GM19035 (cell line): ENCODE results near the gene AOC3.
"Not testable (repeated sequence)": the region's sequence is repeated elsewhere in the genome, so short reads cannot be mapped to it uniquely, and the experiment has no call there.

Source experiments
- ATAC-seq: cut with Tn5 transposase; IDR thresholded peaks from one replicate; pipeline ENCODE4 v1.9.1; 2021; ENCODE audit not compliant: unreplicated experiment

The AOC3 gene

DNA sequence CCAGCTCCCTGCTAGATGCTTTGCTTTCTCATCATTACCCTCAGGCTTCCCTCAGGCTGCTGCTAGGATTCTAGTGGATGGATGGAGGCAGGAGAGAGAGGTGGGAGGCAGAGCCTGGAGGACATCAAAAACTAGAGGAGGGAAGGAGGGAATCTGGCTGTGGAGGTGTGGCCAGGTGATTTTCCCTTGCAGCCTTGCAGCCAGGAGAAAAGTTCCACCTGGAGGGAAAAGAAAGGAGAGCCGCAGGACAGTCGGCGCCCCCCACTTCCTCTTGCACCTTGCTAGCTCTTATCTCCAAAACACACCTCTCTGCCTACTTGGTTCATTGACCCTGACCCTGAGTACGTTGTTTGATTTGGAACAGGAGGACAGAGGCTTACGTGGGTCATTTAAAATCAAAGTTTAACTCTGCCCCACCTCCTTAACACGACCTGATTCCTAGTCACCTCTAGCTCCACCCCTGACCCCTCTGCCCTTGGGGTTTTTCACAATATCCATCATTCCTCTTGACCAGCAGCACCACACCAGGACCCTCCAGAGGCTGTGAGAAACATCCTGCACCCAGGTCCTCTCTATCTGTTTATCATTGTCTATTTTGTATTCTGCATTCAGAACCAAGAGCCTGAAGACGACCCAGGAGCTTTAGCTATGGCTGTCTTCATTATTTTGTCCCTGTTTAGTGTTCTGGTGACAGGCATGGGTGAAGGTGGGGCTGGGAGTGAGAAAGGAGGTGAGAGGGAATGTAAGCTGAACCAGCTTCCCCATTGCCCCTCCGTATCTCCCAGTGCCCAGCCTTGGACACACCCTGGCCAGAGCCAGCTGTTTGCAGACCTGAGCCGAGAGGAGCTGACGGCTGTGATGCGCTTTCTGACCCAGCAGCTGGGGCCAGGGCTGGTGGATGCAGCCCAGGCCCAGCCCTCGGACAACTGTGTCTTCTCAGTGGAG lies 15.9 kb downstream of the AOC3 start:
- ATAC-seq, result no peak

DNA sequence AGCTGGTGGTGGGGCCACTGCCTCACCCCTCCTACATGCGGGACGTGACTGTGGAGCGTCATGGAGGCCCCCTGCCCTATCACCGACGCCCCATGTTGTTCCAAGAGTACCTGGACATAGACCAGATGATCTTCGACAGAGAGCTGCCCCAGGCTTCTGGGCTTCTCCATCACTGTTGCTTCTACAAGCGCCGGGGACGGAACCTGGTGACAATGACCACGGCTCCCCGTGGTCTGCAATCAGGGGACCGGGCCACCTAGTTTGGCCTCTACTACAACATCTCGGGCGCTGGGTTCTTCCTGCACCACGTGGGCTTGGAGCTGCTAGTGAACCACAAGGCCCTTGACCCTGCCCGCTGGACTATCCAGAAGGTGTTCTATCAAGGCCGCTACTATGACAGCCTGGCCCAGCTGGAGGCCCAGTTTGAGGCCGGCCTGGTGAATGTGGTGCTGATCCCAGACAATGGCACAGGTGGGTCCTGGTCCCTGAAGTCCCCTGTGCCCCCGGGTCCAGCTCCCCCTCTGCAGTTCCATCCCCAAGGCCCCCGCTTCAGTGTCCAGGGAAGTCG lies 16.8 kb downstream of the AOC3 start:
- not testable (repeated sequence) for ATAC-seq

DNA sequence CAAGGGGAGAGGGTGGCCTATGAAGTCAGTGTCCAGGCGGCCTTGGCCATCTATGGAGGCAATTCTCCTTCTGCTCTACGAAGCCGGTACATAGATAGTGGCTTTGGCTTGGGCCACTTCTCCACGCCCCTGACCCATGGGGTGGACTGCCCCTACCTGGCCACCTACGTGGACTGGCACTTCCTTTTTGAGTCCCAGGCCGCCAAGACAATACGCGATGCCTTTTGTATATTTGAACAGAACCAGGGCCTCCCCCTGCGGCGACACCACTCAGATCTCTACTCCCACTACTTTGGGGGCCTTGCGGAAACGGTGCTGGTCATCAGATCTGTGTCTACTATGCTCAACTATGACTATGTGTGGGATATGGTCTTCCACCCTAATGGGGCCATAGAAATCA lies 17.3 kb downstream of the AOC3 start:
- ATAC-seq, result no peak

GRCh38 chr17:42871647-42872046 lies 20.6 kb downstream of the AOC3 start:
- ATAC-seq, result no peak

GRCh38 chr17:42872251-42872965 lies 21.4 kb downstream of the AOC3 start:
- no peak for ATAC-seq

- no peak for ATAC-seq
Measured at GRCh38 chr17:42873315-42873714, 22.3 kb downstream of the AOC3 start.

- ATAC-seq, result not testable (repeated sequence)
Measured at GRCh38 chr17:42873932-42874695, 23.1 kb downstream of the AOC3 start.

- no peak for ATAC-seq
Measured at GRCh38 chr17:42877037-42877436, 26.0 kb downstream of the AOC3 start.

GRCh38 chr17:42878123-42878880 lies 27.3 kb downstream of the AOC3 start:
- no peak for ATAC-seq

DNA sequence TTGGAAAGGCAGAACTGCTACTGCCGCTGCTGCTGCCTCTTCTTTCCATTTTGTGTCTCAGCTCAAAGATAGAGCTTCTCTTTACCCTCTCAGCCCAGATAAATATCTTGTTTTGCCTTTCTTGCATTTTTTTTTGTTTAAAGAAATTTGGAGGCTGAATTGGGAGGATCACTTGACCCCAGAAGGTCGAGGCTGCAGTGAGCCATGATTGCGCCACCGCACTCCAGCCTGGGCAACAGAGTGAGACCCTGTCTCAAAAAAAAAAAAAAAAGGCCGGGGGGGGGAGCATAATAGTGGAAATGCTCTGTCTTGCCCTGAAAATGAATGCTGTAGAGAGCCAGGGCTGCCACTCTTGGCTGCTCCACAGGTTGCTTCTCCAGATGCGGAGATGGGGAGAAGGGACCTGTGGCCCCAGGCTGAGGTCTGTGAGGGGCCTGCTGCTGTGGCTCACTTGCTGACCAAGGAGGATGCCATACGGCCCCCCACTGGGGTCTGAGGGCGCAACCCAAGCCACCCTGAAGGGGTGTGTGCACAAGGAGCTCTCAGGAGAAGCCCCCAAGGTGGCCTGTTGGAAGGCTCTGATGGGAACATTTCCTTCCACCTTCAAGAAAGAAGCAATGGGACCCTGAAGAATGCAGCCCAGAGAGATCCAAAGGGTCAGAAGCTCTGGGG lies 28.1 kb downstream of the AOC3 start:
- no peak for ATAC-seq

DNA sequence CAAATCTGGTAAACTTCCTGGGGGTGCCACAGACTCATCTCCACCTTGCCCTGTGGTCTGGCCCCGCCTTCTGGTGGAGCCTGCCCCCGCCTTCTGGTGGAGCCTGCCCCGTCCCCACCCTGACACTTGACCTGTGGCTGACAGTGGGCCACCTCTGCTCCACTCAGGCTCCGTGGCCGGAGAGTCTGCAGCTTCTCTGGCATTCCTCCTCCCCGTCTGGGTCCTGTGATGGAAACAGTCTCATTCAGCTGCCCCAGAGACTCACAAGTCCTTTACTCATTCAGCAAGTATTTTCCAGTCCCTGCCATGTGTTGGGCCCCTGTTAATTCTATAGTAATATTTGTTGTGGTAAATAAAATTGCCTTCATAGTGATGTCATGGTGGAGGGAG lies 28.6 kb downstream of the AOC3 start:
- ATAC-seq, result no peak

DNA sequence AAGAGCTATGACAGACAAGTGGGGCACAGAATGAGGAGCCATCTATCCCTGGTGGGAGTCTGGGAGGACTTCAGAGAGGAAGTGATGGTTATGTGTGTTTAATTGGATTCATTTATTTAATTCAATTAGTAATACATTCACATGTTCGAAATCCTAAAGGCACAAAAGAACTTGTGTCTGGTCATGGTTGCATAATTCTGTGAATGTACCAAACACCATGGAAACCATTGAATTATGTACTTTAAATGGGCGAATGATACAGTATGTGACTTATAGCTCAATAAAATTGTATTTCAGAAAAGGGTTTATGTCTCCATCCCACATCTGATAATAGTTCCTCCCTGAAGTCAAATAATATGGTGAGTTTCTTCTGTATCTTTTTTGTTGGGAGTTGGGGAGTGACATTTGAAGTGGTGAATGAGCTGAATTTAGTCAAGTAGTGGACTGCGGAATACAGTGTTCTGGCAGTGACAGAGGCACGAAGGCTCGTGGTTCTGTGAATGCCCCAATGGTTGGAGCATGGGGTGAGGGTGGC lies 29.8 kb downstream of the AOC3 start:
- ATAC-seq, result no peak

- not testable (repeated sequence) for ATAC-seq
Measured at GRCh38 chr17:42881706-42882105, 30.7 kb downstream of the AOC3 start.

GRCh38 chr17:42882166-42882565 lies 31.2 kb downstream of the AOC3 start:
- ATAC-seq, result no peak

- no peak for ATAC-seq
Measured at GRCh38 chr17:42883802-42884558, 33.0 kb downstream of the AOC3 start.

- not testable (repeated sequence) for ATAC-seq
Measured at GRCh38 chr17:42885806-42886205, 34.8 kb downstream of the AOC3 start.

- no peak for ATAC-seq
Measured at GRCh38 chr17:42886283-42887176, 35.5 kb downstream of the AOC3 start.

GRCh38 chr17:42889809-42890208 lies 38.8 kb downstream of the AOC3 start:
- ATAC-seq, result no peak
